ENCODE data around the gene ACTL6B.

Gene ACTL6B

DNA sequence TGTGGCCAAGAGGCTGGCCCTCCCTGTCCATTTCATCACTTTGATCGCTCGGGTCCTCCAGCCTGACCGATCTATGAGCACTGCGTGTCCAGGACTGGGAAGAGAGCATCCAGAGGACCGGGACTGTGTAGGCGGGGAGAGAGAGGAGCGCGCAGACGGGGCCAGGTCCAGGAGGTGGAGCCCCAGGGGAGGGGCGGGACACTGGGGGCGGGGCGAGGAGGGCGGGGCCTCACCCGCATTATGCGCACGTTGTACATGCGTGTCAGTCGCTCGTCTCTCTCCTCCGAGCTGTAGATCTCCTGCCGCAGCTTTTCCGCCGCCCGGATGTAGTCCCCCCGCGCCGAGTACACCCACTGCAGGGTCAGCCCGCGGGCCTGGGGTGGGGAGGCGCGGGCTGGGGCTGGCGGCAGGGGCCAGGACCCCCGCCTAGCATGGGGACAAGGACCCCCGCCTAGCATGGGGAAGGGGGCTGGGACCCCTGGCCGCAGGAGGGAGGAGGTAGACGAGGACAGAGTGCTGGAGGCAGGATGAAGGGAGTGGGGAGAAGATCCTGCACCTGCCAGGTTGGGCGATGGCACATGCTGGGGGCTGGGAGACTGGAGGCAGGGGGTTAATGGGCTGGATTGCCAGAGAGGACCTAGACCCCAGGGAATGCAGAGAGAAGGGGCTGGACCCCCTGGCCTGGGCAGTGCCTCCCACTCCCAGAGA, 29.6 kb downstream of the ACTL6B start:
- DNase-seq (ENCODE audit: low spot score) = peak; percentile 94

DNA sequence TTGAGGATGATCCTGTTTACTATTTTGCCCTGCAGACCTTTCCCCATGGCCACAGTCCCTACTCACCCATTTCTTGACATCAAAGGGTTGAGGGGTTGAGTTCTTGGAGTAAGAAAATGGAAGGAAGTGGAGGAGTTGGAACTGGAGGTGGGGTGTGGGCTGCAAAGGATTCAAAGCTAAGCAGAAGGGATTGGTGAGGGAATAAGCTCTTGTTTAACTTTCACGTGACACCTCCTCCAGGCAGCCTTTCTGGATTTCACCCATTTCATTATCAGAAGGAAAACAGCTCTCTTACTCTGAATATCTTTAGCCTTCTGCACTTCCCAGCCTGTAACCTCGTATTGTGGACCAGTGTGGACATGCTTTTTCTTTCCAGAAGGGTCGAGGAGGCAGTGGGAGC, 30.2 kb downstream of the ACTL6B start:
- no peak for DNase-seq (ENCODE audit: low spot score)

DNA sequence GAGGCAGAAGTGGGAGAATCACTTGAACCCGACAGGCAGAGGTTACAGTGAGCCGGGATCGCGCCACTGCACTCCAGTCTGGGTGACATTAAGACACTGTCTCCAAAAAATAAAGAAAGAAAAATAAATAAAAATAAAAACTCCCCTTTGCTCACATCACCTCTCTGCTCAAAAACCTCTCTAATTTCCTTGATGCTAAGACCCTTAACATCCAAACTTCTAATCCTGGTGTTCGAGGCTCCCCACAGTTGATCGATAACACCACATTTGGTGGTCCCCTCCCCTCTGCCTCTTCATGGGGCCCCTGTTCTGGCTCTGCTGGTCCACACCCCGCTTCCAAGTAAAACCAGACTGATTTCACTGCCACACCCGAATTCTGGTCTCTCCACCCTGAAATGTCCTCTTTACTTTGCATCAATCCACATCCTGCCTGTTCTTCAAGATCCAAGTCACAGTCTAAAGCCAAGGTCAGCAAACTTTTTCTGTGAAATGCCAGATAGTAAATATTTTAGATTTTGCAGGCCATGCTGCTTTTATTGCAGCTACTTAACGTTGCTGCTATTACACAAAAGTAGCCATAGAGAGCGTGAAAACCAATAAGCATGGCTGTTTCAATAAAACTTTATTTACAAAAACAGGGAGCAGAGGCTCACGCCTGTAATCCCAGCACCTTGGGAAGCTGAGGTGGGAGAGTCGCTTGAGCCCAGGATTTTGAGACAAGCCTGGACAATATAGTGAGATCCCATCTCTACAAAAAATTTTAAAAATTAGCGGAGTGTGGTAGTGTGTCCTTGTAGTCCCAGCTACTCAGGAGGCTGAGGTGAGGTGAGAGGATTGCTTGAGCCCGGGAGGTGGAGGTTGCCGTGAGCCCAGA, 32.1 kb downstream of the ACTL6B start:
- DNase-seq (ENCODE audit: low spot score) = no peak

DNA sequence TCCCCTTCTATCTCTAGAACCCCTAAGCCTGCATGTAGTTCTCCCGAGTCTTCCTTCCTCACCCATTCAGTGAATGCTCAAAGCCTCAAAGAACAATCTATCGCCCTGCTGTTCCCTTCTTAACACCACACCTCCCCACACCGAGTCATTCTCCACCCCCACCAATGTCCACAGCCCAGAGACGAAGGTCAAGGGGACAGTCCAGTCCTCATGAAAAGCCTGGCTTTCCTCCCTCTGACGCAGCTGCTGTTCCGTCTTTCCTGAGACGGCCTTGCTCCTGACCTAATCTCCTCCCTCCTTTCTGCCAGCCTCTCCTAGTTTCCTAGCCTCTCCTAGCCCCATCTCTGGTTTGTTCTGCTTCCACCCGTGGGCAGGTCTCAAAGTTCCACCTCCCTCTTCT, 34.7 kb downstream of the ACTL6B start:
- DNase-seq (ENCODE audit: low spot score) = no peak

DNA sequence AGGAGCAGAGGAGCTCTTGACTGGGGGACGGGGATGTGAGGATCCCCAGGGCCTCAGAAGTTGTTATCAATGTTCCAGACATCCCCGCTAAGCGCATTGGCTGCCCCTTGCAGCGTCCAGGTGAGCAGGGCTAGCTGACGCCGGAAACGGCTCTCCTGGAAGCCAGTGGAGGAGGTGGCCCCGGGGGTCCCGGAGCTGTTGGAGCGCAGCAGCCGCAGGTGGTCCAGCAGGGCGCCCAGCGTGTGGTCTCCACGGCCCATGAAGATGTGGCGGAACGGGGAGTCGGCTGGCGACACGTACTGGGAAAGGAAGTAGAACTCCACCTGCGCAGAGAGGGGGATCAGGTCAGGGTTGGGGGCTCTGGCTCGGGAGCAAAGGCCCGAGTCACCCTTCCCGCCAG, 35.4 kb downstream of the ACTL6B start:
- no peak for DNase-seq (ENCODE audit: low spot score)

DNA sequence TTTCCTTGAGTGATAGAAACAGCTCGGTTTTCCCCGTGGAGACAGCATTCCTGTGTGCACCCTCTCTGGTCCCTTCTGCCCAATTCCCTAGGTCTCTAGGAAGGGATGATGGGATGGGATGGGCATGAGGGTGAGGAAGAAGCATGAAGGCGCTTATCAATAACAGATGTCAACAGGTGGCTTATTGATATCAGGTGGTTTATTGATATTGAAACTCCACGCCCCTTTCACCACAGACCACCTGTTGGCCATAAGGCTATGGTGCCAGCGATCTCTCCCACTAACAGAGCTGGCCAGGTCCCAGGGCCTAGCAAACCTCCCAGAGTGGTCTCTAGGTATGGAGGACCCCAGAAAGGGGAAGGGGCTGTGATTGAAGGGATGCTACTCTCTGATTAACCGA, 36.0 kb downstream of the ACTL6B start:
- no peak for DNase-seq (ENCODE audit: low spot score)

DNA sequence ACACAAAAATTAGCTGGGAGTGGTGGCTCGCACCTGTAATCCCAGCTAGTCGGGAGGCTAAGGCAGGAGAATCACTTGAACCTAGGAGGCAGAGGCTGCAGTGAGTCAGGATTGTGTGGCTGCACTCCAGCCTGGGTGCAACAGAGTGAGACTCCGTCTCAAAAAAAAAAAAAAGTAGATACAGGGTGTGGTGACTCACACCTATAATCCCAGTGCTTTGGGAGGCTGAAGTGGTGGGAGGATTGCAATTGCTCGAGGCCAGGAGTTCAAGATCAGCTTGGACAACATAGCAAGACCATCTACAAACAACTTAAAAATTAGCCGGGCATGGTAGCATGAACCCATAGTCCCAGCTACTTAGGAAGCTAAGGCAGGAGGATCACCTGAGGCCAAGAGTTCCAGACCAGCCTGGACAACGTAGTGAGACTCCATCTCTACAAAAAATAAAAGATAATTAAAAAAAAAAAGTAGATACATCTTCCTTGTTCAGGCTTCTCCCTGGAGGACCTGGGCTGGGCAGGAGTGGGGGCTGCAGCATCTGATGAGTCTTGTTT, 41.9 kb downstream of the ACTL6B start:
- DNase-seq (ENCODE audit: low spot score) = no peak

DNA sequence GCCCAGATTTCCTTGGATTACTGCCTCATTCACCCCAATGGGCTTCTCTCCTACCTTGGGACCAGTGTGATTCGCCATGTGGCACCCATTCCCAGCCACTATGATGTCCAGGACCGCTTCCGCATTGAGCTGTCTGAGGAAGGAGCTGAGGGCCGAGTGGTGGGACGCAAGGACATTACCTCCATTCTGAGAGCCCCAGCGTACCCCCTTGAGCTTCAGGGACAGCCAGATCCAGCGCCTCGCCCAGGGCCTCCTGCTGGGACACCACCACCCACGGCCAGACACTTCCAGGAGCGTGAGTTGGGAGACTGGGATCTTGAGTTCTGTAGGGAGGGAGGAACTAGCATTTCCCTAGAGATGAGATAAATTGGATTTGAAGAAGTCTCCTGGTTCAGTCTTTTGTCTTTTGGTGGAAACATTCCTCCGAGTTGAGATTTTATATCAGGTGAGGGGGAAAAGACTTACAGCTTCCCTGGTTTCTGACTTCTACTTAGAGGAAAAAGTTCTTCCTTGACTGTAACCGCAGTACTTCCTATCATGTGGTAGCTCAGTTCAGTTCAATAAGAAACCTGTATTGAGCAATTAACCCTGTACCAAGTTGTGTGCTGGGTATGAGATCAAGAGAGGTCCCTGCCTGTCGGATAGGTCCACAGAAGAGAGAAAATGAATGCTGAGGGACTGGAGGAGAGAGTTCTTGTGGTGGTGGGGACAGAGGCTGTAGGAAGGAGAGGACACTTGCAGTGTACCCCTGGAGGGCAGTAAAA, 42.7 kb downstream of the ACTL6B start:
- DNase-seq (ENCODE audit: low spot score) = no peak

DNA sequence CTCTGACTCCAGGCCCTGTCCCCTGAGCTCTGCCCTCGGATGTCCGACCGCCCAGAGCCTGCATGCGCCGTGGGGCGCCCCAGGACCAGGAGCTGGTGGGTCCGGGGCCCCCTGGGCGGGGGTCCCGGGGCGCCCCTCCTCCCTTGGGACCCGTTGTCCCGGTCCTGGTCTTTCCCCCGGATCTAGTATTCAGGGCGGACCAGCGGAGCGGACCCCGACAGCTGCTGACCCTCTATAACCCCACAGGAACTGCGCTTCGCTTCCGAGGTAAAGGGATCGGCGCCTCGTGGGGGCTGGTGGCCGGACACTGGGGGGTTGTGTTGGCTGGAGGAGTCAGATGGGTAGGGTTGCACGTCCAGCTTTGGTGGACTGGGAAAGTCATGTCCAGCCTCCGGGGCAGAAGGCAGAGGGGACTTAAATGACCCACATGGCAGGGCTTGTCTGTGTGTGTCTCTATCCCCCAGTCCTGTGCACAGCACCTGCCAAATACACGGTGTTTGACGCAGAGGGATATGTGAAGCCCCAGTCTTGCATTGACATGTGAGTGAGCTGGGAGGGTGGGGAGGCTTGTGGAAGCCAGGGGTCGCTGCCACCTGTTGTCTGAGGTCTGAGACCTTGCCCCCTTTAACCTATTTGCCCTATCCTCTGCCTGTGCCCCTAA, 43.4 kb downstream of the ACTL6B start:
- DNase-seq (ENCODE audit: low spot score) = peak; percentile 72

DNA sequence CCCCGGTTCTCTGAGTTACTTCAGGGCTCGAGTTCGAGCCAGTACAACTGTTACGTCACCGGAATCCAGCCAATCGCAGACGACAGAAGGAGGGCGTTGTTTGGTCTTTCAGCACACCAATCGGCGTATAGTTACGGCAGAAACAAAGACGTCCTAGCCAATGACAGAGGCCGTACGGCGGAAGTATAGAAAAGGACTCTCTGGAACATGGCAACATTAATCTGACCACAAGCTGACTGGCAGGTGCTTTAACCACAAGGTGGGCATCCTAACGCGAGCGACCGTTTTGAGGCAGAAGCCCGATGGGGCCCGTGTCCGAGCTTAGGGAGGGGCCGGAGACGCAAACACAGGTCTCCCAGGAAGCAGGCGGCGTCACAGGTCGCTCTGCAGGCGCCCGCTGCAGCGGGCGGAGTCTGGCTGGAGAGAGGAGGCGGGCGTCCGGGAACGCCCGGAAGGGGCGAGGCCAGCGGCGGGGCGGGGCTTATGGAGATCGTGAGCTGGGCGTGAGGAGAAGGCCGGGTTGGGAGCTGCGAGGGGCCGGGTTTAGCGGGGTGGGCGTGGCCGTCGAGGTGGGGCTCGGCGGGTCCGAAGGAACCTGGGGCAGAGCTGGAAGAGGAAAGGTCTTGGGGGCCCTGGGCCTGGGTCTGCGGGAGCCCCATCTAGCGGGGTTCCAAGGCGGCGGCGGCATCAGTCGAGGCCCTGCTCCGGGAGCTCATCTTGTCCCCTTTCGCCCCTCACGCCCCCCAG, 44.1 kb downstream of the ACTL6B start, which contains the start of gene MOSPD3:
Gene MOSPD3, plus strand, starts transcription at position 558 of the 747 bp plus-strand sequence. CDS start 252 bp downstream, outside the sequence.
- peak; percentile 100 for DNase-seq (ENCODE audit: low spot score)

DNA sequence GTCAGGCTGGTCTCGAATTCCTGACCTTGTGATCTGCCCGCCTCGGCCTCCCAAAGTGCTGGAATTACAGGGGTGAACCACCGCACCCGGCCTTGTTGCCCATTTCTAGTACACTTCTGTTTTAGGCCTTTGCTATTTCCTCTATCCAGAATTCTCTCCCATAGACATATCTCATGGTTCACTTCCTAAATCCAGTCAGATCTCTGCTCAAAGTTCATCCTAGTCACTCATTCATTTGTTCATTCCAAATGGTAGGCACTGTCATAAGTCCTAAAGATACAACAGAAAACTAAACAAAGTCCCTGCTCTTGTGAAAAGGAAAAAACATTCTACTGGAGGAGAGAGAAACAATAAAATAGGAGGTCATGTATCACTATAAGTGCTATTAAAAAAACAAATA, 46.3 kb downstream of the ACTL6B start:
- no peak for DNase-seq (ENCODE audit: low spot score)

DNA sequence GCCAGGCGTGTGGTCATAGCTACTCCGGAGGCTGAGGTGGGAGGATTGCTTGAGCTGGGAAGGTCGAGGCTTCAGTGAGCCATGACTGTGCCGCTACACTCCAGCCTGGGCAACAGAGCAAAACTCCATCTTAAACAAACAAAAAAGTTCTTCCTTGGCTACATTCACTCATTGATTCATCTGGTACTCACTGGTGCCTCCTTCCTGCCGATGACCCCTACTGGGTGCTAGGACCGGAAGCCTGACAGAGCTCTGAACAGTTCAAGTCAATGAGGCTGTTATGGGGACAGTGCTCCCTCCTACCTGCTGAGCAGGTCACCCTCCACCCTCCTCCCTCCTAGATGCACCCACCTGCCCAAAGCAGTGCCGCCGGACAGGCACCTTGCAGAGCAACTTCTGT, 49.1 kb downstream of the ACTL6B start:
- no peak for DNase-seq (ENCODE audit: low spot score)

DNA sequence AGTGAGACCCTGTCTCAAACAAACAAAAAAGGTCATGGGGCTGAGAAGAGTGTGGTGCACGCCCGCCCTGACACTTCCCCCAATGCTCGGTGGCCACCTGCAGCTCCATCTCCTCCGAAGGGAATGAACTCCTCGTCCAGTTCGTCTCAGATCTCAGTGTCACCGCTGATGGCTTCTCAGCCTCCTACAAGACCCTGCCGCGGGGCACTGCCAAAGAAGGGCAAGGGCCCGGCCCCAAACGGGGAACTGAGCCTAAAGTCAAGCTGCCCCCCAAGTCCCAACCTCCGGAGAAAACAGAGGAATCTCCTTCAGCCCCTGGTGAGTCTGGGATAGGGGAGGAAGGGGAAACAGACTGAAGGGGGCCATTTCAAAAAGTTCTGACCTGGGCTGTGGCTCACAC, 49.9 kb downstream of the ACTL6B start:
- no peak for DNase-seq (ENCODE audit: low spot score)

DNA sequence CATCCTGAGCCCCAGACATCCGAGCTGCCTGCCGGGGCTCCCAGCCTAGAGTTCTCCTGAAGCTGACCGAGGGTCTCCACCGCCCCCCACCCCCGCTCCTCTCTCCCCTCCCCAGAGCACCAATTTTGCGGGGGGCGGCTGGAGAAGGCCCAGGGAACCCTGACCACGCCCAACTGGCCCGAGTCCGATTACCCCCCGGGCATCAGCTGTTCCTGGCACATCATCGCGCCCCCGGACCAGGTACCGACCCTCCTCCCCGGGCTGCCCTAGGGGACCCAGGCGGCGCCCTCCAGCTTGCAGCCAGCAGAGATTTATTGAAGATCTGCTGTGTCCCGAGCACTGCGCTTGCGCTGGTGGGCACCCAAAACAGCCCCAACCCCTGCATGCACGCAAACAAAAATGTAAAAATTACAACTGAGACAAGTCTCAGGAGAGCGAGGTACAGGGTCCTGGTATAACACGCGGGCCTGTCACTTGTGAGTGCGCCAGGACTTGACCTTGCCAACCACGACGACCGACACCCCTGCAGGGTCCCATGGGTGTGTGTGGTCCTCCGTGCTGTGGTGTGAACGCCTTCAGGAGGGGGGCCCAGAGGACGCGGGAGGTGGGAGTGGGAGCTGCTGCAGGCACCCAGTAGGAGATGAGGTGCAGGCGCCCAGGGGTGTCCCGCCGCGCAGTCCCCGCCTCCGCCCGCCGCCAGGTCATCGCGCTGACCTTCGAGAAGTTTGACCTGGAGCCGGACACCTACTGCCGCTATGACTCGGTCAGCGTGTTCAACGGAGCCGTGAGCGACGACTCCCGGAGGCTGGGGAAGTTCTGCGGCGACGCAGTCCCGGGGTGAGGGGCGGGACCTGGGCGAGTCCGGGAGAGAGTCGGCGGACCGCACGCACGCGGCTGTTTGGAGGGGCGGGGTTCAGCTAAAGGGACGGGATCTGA, 51.0 kb downstream of the ACTL6B start:
- no peak for DNase-seq (ENCODE audit: low spot score)

DNA sequence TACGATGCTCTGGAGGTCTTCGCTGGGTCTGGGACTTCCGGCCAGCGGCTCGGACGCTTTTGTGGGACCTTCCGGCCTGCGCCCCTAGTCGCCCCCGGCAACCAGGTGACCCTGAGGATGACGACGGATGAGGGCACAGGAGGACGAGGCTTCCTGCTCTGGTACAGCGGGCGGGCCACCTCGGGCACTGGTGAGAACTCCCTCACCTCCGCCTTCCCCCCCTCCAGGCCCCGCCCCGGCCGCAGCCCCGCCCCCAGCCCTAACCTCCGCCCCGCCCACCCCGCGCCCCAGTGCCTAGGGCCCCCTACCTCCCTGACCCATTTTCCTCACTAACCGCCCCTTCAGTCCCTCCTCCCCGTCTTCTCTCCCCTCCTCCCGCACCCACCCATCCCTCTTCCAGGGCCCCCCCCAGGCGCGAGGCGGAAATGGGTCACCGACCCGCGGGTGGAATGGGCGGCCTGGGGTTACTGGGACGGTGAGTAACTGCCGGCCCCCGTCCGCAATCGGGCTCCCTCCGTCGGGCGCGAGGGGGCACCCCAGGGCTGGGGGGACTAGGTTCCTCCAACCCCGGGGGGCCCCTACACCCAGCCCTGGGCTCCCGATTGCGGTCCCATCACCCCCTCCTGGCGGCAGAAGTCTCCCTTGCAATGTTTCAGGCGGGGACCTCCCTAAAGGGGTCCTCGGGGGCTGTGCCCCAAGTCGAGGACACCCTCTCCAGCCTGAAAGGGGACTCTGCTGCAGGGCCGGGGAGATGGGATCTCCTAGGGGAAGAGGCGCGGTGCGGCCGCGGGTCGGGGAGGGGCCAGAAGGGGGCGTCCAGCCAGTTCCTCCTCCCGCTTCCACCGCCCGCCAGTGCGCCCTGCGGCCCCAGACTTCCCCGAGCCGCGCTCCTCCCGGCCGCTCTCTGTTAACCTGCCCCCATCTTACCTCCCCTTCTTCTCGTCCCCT, 51.9 kb downstream of the ACTL6B start:
- peak; percentile 90 for DNase-seq (ENCODE audit: low spot score)

DNA sequence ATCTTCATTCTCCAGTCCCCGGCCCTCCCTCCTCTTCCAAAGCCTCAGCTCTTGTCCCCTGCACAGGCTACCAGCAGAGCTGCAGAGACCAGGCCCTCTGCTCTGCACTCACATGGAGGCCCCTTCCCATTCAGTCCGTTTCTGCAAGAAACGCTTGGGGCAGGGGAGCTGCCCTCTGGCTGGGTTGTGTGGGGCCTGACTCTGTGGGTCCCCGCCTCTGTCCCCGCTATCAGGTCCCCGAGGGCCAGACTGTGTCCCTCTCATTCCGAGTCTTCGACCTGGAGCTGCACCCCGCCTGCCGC, 52.6 kb downstream of the ACTL6B start:
- DNase-seq (ENCODE audit: low spot score) = peak; percentile 39

DNA sequence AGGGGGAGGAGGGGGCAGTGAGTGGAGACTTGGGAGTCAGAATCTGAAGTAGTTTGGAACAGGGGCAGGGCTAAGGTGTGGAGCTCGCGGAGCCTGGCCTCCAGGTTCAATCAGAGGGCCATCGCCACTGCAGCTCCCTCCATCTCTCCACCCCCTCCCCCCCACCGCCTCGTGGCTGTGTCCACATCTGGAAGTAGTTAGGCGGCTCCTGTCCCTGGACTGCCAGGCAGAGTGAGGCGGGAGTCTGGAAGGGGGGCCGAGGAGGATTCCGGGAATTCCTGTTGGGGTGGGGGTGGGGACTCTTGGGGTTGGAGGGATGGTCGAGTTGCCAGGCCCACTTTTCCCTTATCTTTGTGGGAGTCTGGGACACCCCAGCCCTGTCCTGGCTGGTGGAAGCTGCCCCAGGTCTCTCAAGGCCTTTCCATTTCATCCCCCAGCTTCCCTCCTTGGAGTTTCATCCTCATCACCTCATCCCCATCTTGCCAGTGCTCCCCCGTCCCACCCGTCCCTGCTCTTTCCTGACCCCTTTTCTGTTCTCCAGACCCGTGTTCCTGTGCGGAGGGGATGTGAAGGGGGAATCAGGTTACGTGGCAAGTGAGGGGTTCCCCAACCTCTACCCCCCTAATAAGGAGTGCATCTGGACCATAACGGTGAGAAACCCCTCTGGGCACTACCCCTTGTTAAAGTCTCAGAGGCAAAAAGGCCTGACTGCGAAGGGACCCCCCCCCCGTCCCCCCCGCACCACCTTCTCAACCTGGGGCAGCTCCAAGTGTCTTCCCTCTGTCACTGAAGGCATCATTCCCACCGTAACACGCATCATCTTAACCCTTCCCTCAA, 53.1 kb downstream of the ACTL6B start:
- no peak for DNase-seq (ENCODE audit: low spot score)

DNA sequence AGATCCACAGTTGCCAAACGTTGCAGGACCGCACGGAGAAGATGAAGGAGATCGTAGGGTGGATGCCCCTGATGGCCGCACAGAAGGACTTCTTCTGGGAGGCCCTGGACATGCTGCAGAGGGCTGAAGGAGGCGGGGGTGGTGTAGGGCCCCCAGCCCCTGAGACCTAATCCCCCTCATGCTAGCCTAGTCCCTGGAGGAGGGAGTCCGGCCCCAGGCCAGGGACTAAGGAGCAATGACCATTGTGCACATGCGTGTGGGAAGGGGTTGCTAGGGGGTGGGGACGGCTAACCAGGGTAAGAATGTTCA, 55.6 kb downstream of the ACTL6B start:
- no peak for DNase-seq (ENCODE audit: low spot score)
